ENCODE measurements around the gene ILKAP. TPM values are rescaled to one million over a fixed set of nuclear protein-coding genes. Genes with fewer than 3 reads are reported as not detected.
A peak's percentile ranks its signal among the peaks of the same experiment; 100 is the strongest.

The ILKAP gene
- total RNA-seq, 1 donor from 2014 or later, result 29.5 TPM

DNA sequence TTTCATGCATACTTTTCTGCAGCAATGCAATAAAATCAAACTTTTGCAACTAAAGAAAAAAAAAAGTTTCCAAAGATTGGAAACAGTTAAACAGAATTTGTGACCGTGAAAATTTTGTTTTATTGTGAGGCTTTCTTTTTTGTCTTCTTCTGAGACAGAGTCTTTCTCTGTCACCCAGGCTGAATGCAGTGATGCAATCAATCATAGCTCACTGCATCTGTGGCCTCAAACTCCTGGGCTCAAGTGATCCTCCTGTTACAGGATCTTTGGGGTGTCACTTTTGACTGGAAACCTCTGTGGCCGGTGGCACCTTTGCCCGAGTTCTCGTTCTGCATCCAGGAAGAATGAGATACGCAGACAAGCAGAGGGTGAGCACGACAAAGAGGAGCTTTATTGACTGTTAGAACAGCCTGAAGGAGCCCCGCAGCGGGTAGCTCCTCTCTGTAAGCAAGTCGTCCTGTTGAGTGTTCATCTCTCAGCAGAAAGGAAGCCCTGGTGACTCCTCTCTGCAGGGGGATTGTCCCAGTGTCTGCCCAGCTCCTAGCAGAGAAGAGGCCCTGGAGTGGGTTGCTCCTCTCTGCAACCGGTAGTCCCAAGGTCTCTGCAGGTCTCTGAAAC is 16.9 kb upstream of the ILKAP start:
- Histone ChIP-seq H3K27me3 (ENCODE audit: control insufficient read depth, insufficient read depth, low read length) (peaks cover 11% of the 10 kb centered on the region), H3K36me3 (ENCODE audit: control insufficient read depth, insufficient read depth, low read length) (no peaks in the 10 kb centered on the region), H3K4me3 (ENCODE audit: low read depth, low read length) (no peak overlapping the region)
- DNase-seq (ENCODE audit: low read depth), result no peak
- TF ChIP-seq, protein P1, sequence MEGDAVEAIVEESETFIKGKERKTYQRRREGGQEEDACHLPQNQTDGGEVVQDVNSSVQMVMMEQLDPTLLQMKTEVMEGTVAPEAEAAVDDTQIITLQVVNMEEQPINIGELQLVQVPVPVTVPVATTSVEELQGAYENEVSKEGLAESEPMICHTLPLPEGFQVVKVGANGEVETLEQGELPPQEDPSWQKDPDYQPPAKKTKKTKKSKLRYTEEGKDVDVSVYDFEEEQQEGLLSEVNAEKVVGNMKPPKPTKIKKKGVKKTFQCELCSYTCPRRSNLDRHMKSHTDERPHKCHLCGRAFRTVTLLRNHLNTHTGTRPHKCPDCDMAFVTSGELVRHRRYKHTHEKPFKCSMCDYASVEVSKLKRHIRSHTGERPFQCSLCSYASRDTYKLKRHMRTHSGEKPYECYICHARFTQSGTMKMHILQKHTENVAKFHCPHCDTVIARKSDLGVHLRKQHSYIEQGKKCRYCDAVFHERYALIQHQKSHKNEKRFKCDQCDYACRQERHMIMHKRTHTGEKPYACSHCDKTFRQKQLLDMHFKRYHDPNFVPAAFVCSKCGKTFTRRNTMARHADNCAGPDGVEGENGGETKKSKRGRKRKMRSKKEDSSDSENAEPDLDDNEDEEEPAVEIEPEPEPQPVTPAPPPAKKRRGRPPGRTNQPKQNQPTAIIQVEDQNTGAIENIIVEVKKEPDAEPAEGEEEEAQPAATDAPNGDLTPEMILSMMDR (IDR thresholded peaks at IDR 0.05; ENCODE audit: insufficient read depth, low read length, poor library complexity, severe bottlenecking), result no peak

DNA sequence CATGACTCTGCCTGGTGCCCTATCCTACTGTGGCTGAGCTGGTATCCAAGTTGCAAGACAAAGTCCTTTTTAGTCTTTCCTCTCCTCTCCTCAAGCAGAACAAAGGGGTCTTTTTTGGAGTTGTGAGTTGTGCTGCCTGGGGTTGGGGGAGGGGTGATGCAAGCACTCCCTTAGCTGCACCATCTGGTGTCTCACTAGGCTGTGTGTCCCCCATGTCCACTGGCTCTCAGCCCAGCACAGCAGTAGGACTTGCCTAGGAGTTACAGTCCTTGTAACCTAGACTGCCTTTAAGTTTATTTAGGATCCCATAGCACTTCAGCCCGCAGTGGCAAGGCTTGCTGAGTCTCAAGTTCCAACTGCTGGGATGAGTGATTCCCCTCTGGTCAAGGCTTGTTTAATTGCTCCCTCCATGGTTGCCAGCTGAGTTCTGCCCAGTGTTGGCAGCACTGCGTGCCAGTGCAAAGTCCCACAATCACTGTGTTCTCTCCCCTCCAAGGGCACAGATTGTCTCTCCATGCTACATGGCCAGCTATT is 13.2 kb upstream of the ILKAP start:
- no peak for DNase-seq (ENCODE audit: low read depth)
- TF ChIP-seq, protein P1 (IDR thresholded peaks at IDR 0.05; ENCODE audit: insufficient read depth, low read length, poor library complexity, severe bottlenecking), result no peak
- no peaks in the 10 kb centered on the region for H3K27me3 ChIP-seq (ENCODE audit: control insufficient read depth, insufficient read depth, low read length)
- no peak overlapping the region for H3K4me3 ChIP-seq (ENCODE audit: low read depth, low read length)
- no peaks in the 10 kb centered on the region for H3K36me3 ChIP-seq (ENCODE audit: control insufficient read depth, insufficient read depth, low read length)

- H3K36me3 ChIP-seq (ENCODE audit: control insufficient read depth, insufficient read depth, low read length), result no peaks in the 10 kb centered on the region
- TF ChIP-seq, protein P1 (IDR thresholded peaks at IDR 0.05; ENCODE audit: insufficient read depth, low read length, poor library complexity, severe bottlenecking), result no peak
- no peaks in the 10 kb centered on the region for H3K27me3 ChIP-seq (ENCODE audit: control insufficient read depth, insufficient read depth, low read length)
- no peak overlapping the region for H3K4me3 ChIP-seq (ENCODE audit: low read depth, low read length)
- DNase-seq (ENCODE audit: low read depth), result no peak
Measured at GRCh38 chr2:238207006-238207405, 3.5 kb upstream of the ILKAP start.

DNA sequence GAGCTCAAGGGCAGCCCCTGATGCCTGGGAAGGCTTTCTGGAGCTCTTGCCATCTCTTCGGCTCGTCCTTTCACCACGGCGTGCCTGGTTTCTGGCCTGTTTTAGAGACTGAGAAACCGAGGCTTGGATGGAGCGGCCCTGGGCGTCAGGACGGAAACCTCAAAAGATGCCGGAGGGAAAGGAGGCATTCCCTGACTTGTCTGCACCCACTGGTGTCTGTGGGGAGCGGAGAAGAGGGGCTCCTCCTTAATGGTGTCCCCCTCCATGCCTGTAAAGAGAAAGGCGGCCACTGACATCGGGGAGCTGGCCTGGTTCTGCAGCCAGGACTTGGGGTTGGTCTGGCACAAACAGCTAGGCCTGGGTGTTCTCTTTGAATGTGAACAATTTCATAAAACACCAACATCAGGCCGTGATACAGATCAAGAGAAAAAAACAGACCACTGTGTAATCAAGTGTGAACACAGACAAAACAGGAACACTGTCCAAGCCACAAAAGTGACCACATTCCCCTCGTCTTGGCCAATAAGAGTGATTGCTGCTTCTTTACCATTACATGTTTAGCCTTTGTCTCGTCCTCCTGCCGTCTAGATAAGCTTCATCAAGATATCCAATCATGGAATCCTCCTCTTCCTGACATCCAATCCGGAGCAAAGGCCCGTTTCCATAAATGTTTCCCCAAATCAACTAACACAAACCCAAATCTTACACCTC is 633 bp upstream of the ILKAP start:
- DNase-seq (ENCODE audit: low read depth), result no peak
- H3K27me3 ChIP-seq (ENCODE audit: control insufficient read depth, insufficient read depth, low read length), result no peaks in the 10 kb centered on the region
- H3K4me3 ChIP-seq (ENCODE audit: low read depth, low read length), result peak overlapping the region; percentile 38
- H3K36me3 ChIP-seq (ENCODE audit: control insufficient read depth, insufficient read depth, low read length), result no peaks in the 10 kb centered on the region
- TF ChIP-seq, protein P1 (IDR thresholded peaks at IDR 0.05; ENCODE audit: insufficient read depth, low read length, poor library complexity, severe bottlenecking), result no peak

DNA sequence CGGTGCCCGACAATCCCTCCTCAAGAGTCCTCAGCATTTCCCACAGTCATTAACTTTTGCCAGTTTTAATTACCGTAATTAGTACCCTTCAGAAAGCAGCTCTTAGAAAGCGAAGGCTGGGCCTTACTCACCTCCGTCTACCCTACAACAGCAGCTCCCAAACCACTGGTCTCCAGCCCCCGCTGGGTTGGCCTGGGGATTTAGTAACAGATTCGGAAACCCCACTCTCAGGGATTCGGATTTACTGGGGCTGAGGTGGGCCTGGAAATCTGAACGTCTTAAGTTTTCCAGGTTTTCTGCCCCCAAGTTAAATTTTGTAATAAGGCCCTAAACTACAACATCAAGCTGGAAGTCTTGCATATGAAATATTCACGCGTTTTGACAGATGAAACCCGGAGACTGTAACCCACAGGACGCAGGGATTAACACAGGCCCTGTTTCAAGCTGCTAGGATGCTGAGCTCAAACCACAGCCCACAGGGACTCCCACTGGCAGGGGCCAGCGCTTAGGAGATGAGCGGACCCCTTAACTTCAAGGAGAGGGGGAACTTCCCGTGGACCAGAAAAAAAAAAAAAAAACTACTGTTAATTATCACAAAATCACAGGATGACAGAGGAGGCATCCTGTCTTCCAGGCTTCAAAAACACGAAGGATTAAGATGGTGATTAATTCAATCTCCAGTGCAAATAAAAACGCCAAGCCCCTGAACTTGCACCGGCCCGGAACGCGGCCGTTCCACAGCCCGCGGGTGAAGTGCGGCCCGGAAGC is 985 bp downstream of the ILKAP start:
- no peaks in the 10 kb centered on the region for H3K36me3 ChIP-seq (ENCODE audit: control insufficient read depth, insufficient read depth, low read length)
- no peaks in the 10 kb centered on the region for H3K27me3 ChIP-seq (ENCODE audit: control insufficient read depth, insufficient read depth, low read length)
- no peak for DNase-seq (ENCODE audit: low read depth)
- peak overlapping the region; percentile 74 for H3K4me3 ChIP-seq (ENCODE audit: low read depth, low read length)
- TF ChIP-seq, protein P1 (IDR thresholded peaks at IDR 0.05; ENCODE audit: insufficient read depth, low read length, poor library complexity, severe bottlenecking), result no peak

Data from kidney epithelial cell (primary cell).